Astrocyte of the cerebellum (primary cell): ENCODE measurements around the gene MEIS2.
A peak's percentile ranks its signal among the peaks of the same experiment; 100 is the strongest.

Experiments
- DNase-seq: peaks from one replicate; pipeline ENCODE4 v3.0.0-alpha.2; 2011; ENCODE audit warnings: low read depth
- H3K4me3 ChIP-seq: 2 replicates; pipeline ENCODE4 v1.5.1; 2011; ENCODE audit warnings: mild to moderate bottlenecking, low read depth, low read length, moderate library complexity
- CTCF ChIP-seq: IDR thresholded peaks from 2 replicates; pipeline ENCODE4 v1.5.1; 2012; ENCODE audit warnings: low read length, low read depth, moderate library complexity, mild to moderate bottlenecking; ENCODE audit errors: missing control alignments
- in situ Hi-C: cut with HindIII; loops from 2 replicates; pipeline ENCODE4 v1.10.0; 2017; ENCODE audit warnings: low sequenced_read_pairs

MEIS2 gene

GRCh38 chr15:36958606-36959005, 141.7 kb downstream of the MEIS2 start:
- in situ Hi-C loops, result no loop called here
- H3K4me3 ChIP-seq, result no peak overlapping the region
- DNase-seq, result no peak
- no peak for TF ChIP-seq CTCF

- H3K4me3 ChIP-seq, result no peak overlapping the region
- no peak for TF ChIP-seq CTCF
- DNase-seq, result no peak
- in situ Hi-C loops, result no loop called here
Measured at GRCh38 chr15:36954486-36954885, 145.9 kb downstream of the MEIS2 start.

GRCh38 chr15:36953346-36953745, 147.0 kb downstream of the MEIS2 start:
- no peak for DNase-seq
- TF ChIP-seq CTCF, result no peak
- in situ Hi-C loops, result no loop called here
- no peak overlapping the region for H3K4me3 ChIP-seq

- in situ Hi-C loops, result no loop called here
- no peak for TF ChIP-seq CTCF
- DNase-seq, result peak; percentile 83
- H3K4me3 ChIP-seq, result no peak overlapping the region
Measured at GRCh38 chr15:36951731-36952247, 148.6 kb downstream of the MEIS2 start.

- TF ChIP-seq CTCF, result no peak
- H3K4me3 ChIP-seq, result no peak overlapping the region
- no peak for DNase-seq
- in situ Hi-C loops, result no loop called here
Measured at GRCh38 chr15:36950371-36950770, 150.0 kb downstream of the MEIS2 start.

- no peak for TF ChIP-seq CTCF
- DNase-seq, result no peak
- H3K4me3 ChIP-seq, result no peak overlapping the region
- in situ Hi-C loops, result no loop called here
Measured at GRCh38 chr15:36948982-36949381, 151.4 kb downstream of the MEIS2 start.
